LNCAP (cell line): ENCODE data around the gene GCK.

Experiments used
- TF ChIP-seq, protein P1 (sequence below): fragments of 450-650 bp; IDR thresholded peaks from 2 replicates; pipeline ENCODE4 v1.5.1; 2017; ENCODE audit warnings: mild to moderate bottlenecking

Gene GCK

GRCh38 chr7:44106311-44107065, 82.8 kb downstream of the GCK start:
- TF ChIP-seq, protein P1, sequence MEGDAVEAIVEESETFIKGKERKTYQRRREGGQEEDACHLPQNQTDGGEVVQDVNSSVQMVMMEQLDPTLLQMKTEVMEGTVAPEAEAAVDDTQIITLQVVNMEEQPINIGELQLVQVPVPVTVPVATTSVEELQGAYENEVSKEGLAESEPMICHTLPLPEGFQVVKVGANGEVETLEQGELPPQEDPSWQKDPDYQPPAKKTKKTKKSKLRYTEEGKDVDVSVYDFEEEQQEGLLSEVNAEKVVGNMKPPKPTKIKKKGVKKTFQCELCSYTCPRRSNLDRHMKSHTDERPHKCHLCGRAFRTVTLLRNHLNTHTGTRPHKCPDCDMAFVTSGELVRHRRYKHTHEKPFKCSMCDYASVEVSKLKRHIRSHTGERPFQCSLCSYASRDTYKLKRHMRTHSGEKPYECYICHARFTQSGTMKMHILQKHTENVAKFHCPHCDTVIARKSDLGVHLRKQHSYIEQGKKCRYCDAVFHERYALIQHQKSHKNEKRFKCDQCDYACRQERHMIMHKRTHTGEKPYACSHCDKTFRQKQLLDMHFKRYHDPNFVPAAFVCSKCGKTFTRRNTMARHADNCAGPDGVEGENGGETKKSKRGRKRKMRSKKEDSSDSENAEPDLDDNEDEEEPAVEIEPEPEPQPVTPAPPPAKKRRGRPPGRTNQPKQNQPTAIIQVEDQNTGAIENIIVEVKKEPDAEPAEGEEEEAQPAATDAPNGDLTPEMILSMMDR, result no peak

DNA sequence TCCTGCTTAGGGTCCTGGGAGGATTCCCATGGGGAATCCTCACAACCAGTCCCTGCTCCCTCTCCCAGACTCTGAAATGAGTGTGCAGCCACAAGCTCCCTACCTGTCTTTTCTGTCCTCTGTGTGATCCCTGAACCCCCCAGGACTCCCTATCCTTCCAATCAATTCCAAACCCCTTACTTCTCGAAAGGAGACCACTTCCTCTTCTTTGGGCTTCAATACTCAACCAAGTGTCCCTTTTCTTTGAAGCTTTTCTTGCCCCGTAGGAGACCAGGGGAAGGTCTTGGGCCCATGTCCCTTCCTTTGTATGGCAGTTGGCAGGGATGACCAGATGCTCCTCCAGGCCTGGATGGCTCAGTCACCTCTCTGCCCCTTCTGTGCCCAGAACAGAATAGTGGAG, 83.4 kb downstream of the GCK start:
- TF ChIP-seq, protein P1, result no peak

DNA sequence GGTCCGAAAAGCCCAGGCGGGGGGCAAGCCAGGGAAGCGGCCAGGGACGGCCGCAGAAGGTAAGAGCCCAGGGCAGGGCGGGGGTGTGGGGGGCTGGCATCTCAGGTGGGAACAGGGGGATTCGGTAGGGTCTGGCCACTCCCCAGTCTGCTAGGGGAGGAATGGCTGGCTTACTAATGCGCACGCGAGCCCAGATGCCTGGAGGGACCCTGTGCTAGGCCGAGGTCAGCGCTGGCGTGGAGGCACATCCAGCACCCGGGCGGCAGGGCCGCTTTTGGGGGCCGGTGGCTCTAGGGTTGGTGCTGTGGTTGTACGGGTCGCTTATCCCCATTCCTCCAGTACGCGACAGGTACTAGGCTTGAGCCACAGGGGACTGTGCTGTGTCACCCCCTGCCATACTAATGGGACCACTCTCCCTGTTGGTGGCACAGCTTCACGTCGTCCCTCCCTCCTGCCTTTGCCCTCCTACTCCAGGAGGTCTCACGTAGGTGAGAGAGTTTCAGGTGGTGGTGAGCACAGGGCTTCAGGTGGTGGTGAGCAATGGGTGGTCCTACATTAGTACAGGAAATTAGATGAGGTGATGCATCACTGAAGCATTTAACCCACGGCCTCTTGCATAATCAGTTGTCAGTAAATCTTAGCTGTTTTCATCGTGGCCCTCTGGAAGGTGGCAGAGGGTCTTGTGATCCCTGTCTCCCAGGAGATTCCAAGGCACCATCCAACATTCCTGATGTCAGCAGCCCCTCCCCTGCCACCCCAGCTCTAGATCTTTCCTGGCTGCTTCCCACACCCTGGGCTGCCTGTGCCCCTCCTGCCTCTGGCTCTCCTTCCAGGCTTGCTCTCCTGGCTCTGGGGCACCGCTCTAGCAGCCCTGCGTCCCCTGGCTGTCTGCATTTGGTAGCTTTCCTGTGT, 84.1 kb downstream of the GCK start:
- TF ChIP-seq, protein P1, result no peak

DNA sequence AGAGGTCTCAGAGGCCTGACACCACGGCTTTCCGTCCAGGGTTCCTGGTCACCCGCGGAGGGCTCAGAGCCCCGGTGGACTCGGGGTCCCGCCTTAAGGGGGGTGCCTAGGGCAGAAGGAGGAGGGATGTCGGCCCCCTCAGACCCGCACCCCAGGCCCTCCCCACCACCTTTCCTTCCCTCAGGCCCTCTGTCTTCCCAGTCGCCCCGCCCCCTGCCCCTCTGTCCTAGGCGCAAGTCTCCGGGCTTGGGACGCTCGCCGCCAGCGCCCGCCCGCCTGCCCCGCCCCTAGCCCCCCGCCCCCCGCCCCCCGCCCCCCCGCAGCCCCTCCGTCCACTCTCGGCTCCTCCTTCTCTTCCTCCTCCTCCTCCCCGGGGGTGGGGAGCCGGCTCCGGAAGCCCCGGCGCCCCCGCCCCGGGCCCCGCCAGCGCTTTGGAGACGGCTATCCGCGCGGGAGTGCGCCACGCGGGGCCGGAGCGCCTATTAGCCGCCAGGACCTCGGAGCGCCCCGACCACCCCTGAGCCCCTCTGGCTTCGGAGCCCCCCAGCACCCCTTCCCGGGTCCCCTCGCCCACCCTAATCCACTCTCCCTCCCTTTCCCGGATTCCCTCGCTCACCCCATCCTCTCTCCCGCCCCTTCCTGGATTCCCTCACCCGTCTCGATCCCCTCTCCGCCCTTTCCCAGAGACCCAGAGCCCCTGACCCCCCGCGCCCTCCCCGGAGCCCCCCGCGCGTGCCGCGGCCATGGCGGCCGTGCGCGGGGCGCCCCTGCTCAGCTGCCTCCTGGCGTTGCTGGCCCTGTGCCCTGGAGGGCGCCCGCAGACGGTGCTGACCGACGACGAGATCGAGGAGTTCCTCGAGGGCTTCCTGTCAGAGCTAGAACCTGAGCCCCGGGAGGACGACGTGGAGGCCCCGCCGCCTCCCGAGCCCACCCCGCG, 85.0 kb downstream of the GCK start, which contains the start of gene AEBP1:
Gene AEBP1 (plus strand): TSS at position 423 of the 937 bp plus-strand sequence. CDS start 321 bp downstream, at position 744.
- TF ChIP-seq, protein P1, result no peak

DNA sequence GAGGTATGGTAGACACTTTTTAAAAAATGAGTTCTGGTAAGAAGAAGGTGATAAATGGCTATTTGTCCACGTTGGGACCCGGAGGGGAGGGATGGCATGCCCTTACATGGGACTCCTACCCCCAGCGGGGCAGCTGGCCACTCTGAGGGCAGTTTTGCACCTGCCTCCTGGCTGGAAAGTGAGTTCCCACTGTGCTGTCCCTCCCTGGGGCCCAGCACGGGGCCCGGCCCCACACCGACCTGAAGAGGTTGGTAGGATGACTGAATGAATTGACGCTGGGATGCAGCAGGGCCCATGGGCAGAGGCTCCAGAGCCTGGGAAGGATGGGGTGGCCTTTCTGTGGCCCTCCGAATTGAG, 85.7 kb downstream of the GCK start:
- TF ChIP-seq, protein P1, result no peak

- TF ChIP-seq, protein P1, result no peak
Observed at GRCh38 chr7:44102846-44103565, 86.2 kb downstream of the GCK start.
